Keratinocyte (primary cell): Measurements from ENCODE around the gene NELL1. TPM values are rescaled to one million over a fixed set of nuclear protein-coding genes. Genes with fewer than 3 reads are reported as not detected.

Experiments
- DNase-seq: peaks from one replicate; pipeline ENCODE4 v3.0.0-alpha.2; 2011; ENCODE audit warnings: low read depth, missing footprints, low spot score
- FAIRE-seq: peaks from 2 replicates; lab custom pipeline; 2011; peaks lifted over from hg19 to GRCh38; lab: Jason Lieb, UNC
- H2AFZ ChIP-seq: 2 replicates; pipeline ENCODE4 v1.6.0; 2012; ENCODE audit warnings: low read length, control low read depth, inconsistent platforms; ENCODE audit not compliant: control insufficient read depth
- H3K27ac ChIP-seq: 2 replicates; pipeline ENCODE4 v1.5.1; 2011; ENCODE audit warnings: low read length; ENCODE audit not compliant: control insufficient read depth, insufficient read depth
- H3K27me3 ChIP-seq: 3 replicates; pipeline ENCODE4 v1.6.0; 2011; ENCODE audit warnings: low read length; ENCODE audit not compliant: control insufficient read depth, insufficient read depth; ENCODE audit errors: extremely low read depth
- H3K36me3 ChIP-seq, 2 experiments: 2 replicates in 1 of 2; 3 replicates in 1 of 2; pipeline ENCODE4 v1.5.1; 2011; ENCODE audit warnings: low read length in 2 of 2, mild to moderate bottlenecking in 1 of 2; ENCODE audit not compliant: control insufficient read depth in 2 of 2, insufficient read depth in 2 of 2; ENCODE audit errors: extremely low read depth in 1 of 2
- H3K4me1 ChIP-seq: 3 replicates; pipeline ENCODE4 v1.5.1; 2011; ENCODE audit warnings: low read length; ENCODE audit not compliant: control insufficient read depth, insufficient read depth; ENCODE audit errors: extremely low read depth
- H3K4me2 ChIP-seq: 3 replicates; pipeline ENCODE4 v1.6.0; 2011; ENCODE audit warnings: low read depth, low read length; ENCODE audit not compliant: control insufficient read depth, insufficient read depth; ENCODE audit errors: extremely low read depth
- H3K4me3 ChIP-seq, 3 experiments: fragments of 200-600 bp in 1 of 3; sonication (generic) in 1 of 3; 2 replicates in 2 of 3; 3 replicates in 1 of 3; pipeline ENCODE4 v1.5.1; 2011 to 2016; ENCODE audit warnings: low read length in 3 of 3, mild to moderate bottlenecking in 3 of 3, control low read depth in 2 of 3, inconsistent platforms in 1 of 3, low read depth in 1 of 3, mixed read lengths in 1 of 3, mixed run types in 1 of 3, moderate library complexity in 1 of 3; ENCODE audit not compliant: control insufficient read depth in 2 of 3, insufficient read depth in 2 of 3; ENCODE audit errors: extremely low read depth in 1 of 3
- H3K79me2 ChIP-seq: 2 replicates; pipeline ENCODE4 v1.6.0; 2012; ENCODE audit warnings: low read length; ENCODE audit not compliant: control insufficient read depth, insufficient read depth
- H3K9ac ChIP-seq: 3 replicates; pipeline ENCODE4 v1.6.0; 2011; ENCODE audit warnings: low read length; ENCODE audit not compliant: control insufficient read depth, insufficient read depth; ENCODE audit errors: extremely low read depth
- H3K9me1 ChIP-seq: 3 replicates; pipeline ENCODE4 v1.6.0; 2011; ENCODE audit warnings: low read length; ENCODE audit not compliant: control insufficient read depth, insufficient read depth; ENCODE audit errors: extremely low read depth
- H3K9me3 ChIP-seq: 2 replicates; pipeline ENCODE4 v1.5.1; 2012; ENCODE audit warnings: low read depth, low read length; ENCODE audit not compliant: control insufficient read depth
- H4K20me1 ChIP-seq: 3 replicates; pipeline ENCODE4 v1.6.0; 2011; ENCODE audit warnings: low read length; ENCODE audit not compliant: control insufficient read depth, insufficient read depth; ENCODE audit errors: extremely low read depth
- EZH2 ChIP-seq: IDR thresholded peaks from one replicate; pipeline ENCODE4 v1.6.1; 2012; ENCODE audit warnings: inconsistent platforms, mild to moderate bottlenecking, low read length, moderate library complexity
- dilution Hi-C: fragments of 300-500 bp; cut with MboI; formaldehyde crosslinking; loops from one replicate; pipeline ENCODE4 v1.7.0; 2020; ENCODE audit warnings: low sequenced_read_pairs; ENCODE audit not compliant: extremely low pct_ligation_motif_present
- polyA plus RNA-seq, 5 experiments: library from polyadenylated mRNA; depleted of rRNA in 3 of 5; stranded (reverse) in 3 of 5; stranded (forward) in 1 of 5; unstranded in 1 of 5; fragments of >200 nt; gene quantifications; 1 replicate in 1 of 5; 2 replicates in 3 of 5; 3 replicates in 1 of 5; pipeline versions ENCODE4 v1.2.1 to v1.2.3, GENCODE V29; 2011 to 2012; ENCODE audit warnings: missing spikeins in 2 of 5, low read depth in 1 of 5, low replicate concordance in 1 of 5
- TF ChIP-seq, protein P1 (sequence below), 3 experiments: IDR thresholded peaks in 1 of 3; conservative IDR thresholded peaks in 1 of 3; optimal IDR thresholded peaks in 1 of 3; 2 replicates in 2 of 3; 3 replicates in 1 of 3; pipeline versions ENCODE3 to v1.5.1; 2011; ENCODE audit warnings: low read length in 3 of 3, mild to moderate bottlenecking in 3 of 3, moderate library complexity in 2 of 3, control low read depth in 1 of 3, inconsistent platforms in 1 of 3; ENCODE audit not compliant: insufficient read depth in 2 of 3; ENCODE audit errors: extremely low read depth in 1 of 3

NELL1 gene
- polyA plus RNA-seq, 1 donor (not counting 4 experiments of a cell fraction or from before 2014, with no cell fraction given), result not detected

GRCh38 chr11:20621679-20622078 is 47.7 kb upstream of the NELL1 start:
- Histone ChIP-seq H3K9me1 (no peaks in the 10 kb centered on the region), H3K9ac (no peak overlapping the region), H3K9me3 (no peaks in the 10 kb centered on the region), H3K79me2 (no peaks in the 10 kb centered on the region), H2AFZ (no peak overlapping the region), H3K27ac (no peak overlapping the region), H3K36me3 (no peaks in the 10 kb centered on the region), H3K4me3 (no peak overlapping the region), H3K4me2 (no peak overlapping the region), H3K27me3 (peaks cover 3% of the 10 kb centered on the region), H4K20me1 (no peaks in the 10 kb centered on the region), H3K4me1 (no peaks in the 10 kb centered on the region)
- no peak for TF ChIP-seq EZH2
- TF ChIP-seq, protein P1, sequence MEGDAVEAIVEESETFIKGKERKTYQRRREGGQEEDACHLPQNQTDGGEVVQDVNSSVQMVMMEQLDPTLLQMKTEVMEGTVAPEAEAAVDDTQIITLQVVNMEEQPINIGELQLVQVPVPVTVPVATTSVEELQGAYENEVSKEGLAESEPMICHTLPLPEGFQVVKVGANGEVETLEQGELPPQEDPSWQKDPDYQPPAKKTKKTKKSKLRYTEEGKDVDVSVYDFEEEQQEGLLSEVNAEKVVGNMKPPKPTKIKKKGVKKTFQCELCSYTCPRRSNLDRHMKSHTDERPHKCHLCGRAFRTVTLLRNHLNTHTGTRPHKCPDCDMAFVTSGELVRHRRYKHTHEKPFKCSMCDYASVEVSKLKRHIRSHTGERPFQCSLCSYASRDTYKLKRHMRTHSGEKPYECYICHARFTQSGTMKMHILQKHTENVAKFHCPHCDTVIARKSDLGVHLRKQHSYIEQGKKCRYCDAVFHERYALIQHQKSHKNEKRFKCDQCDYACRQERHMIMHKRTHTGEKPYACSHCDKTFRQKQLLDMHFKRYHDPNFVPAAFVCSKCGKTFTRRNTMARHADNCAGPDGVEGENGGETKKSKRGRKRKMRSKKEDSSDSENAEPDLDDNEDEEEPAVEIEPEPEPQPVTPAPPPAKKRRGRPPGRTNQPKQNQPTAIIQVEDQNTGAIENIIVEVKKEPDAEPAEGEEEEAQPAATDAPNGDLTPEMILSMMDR (optimal IDR thresholded peaks at IDR 0.05 in 1 of 3, IDR thresholded peaks at IDR 0.05 in 1 of 3, conservative IDR thresholded peaks at IDR 0.05 in 1 of 3; ENCODE audit: extremely low read depth in 1 of 3, insufficient read depth in 2 of 3, low read length in 3 of 3), result no peak
- FAIRE-seq (no peak), DNase-seq (no peak)
- dilution Hi-C loops, result loop anchor here (25.0 kb wide), 1 partner anchor 109 kb away; no protein-coding TSS in a partner anchor

DNA sequence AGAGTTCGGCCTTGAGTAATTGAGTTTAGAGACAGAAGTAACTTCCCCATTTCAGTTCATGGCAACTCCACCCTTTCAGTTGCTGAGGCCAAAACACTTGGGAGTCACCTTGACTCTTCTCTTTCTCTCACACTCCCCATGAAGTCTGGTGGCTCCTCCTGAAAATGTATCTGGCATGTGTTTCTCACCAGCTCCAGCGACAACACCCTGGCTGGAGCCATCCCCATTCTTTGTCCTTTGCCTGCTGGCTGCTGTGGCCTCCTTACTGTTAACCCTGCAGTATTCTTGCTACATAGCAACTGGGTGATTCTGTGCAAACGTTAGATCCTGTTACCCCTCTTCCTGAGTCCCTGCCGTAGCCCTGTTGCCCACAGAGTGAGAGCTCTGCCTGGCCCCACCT is 46.1 kb upstream of the NELL1 start:
- Histone ChIP-seq H2AFZ (no peak overlapping the region), H4K20me1 (no peaks in the 10 kb centered on the region), H3K9me1 (no peaks in the 10 kb centered on the region), H3K4me2 (no peak overlapping the region), H3K9ac (no peak overlapping the region), H3K9me3 (no peaks in the 10 kb centered on the region), H3K36me3 (no peaks in the 10 kb centered on the region), H3K27me3 (peaks cover 3% of the 10 kb centered on the region), H3K79me2 (no peaks in the 10 kb centered on the region), H3K27ac (no peak overlapping the region), H3K4me3 (no peak overlapping the region), H3K4me1 (no peaks in the 10 kb centered on the region)
- DNase-seq (no peak), FAIRE-seq (no peak)
- dilution Hi-C loops, result loop anchor here (25.0 kb wide), 1 partner anchor 111 kb away; no protein-coding TSS in a partner anchor
- TF ChIP-seq EZH2, result no peak
- TF ChIP-seq, protein P1 (optimal IDR thresholded peaks at IDR 0.05 in 1 of 3, IDR thresholded peaks at IDR 0.05 in 1 of 3, conservative IDR thresholded peaks at IDR 0.05 in 1 of 3; ENCODE audit: extremely low read depth in 1 of 3, insufficient read depth in 2 of 3, low read length in 3 of 3), result no peak
